ENCODE data around the gene PTPN11.
A peak's percentile ranks its signal among the peaks of the same experiment; 100 is the strongest.
"Not testable (repeated sequence)": the region's sequence is repeated elsewhere in the genome, so short reads cannot be mapped to it uniquely, and the experiment has no call there.

Gene PTPN11

GRCh38 chr12:112418608-112419296 is at the start of gene PTPN11:
Gene PTPN11 (plus strand): TSS chr12:112418947. CDS start chr12:112419112, 165 bp downstream.
- peak; percentile 84 for DNase-seq

GRCh38 chr12:112370199-112370598 is 48.5 kb upstream of the PTPN11 start:
- no peak for DNase-seq

GRCh38 chr12:112370868-112371510 is 47.8 kb upstream of the PTPN11 start:
- no peak for DNase-seq

- no peak for DNase-seq
Measured at GRCh38 chr12:112374166-112374740, 44.5 kb upstream of the PTPN11 start.

- DNase-seq: no peak
Measured at GRCh38 chr12:112375105-112375504, 43.6 kb upstream of the PTPN11 start.

- DNase-seq: peak; percentile 25
Measured at GRCh38 chr12:112380663-112381405, 37.9 kb upstream of the PTPN11 start.

GRCh38 chr12:112381406-112381882 is 37.3 kb upstream of the PTPN11 start:
- DNase-seq: peak; percentile 45

- DNase-seq: peak; percentile 95
Measured at GRCh38 chr12:112381883-112382796, 36.6 kb upstream of the PTPN11 start, which contains the start of gene HECTD4. Gene HECTD4 (minus strand): TSS chr12:112382431. CDS start chr12:112382128, 303 bp downstream.

GRCh38 chr12:112382866-112383265 is 35.9 kb upstream of the PTPN11 start:
- no peak for DNase-seq

GRCh38 chr12:112386726-112387125 is 32.0 kb upstream of the PTPN11 start:
- peak; percentile 66 for DNase-seq

GRCh38 chr12:112389228-112389627 is 29.5 kb upstream of the PTPN11 start:
- no peak for DNase-seq

GRCh38 chr12:112389922-112390654 is 28.7 kb upstream of the PTPN11 start:
- DNase-seq: not testable (repeated sequence)

- no peak for DNase-seq
Measured at GRCh38 chr12:112393328-112393727, 25.4 kb upstream of the PTPN11 start.

- no peak for DNase-seq
Measured at GRCh38 chr12:112401054-112401453, 17.7 kb upstream of the PTPN11 start.

- DNase-seq: peak; percentile 18
Measured at GRCh38 chr12:112401903-112402498, 16.7 kb upstream of the PTPN11 start.

- DNase-seq: no peak
Measured at GRCh38 chr12:112406519-112407488, 11.9 kb upstream of the PTPN11 start.

GRCh38 chr12:112407683-112408082 is 11.1 kb upstream of the PTPN11 start:
- DNase-seq: not testable (repeated sequence)

GRCh38 chr12:112408621-112409020 is 10.1 kb upstream of the PTPN11 start:
- DNase-seq: no peak

- DNase-seq: peak; percentile 98
Measured at GRCh38 chr12:112409064-112409905, 9.5 kb upstream of the PTPN11 start, which contains the start of gene RPL6. Gene RPL6 (minus strand): TSS chr12:112409605. CDS start chr12:112408656, 949 bp downstream.
